Loucy (cell line): Measurements from ENCODE around the gene TPK1.
"Not testable (repeated sequence)": the region's sequence is repeated elsewhere in the genome, so short reads cannot be mapped to it uniquely, and the experiment has no call there.

Experiments used
- H2AFZ ChIP-seq: fragments of 200-600 bp; sonication (generic); 2 replicates; pipeline ENCODE4 v1.6.0; 2016; ENCODE audit warnings: antibody characterized with exemption, mild to moderate bottlenecking, low read length, moderate library complexity
- H3F3A ChIP-seq: fragments of 200-600 bp; 2 replicates; pipeline ENCODE4 v1.6.0; 2016; ENCODE audit warnings: antibody characterized with exemption, low read depth, mild to moderate bottlenecking
- H3K27me3 ChIP-seq: fragments of 200-600 bp; sonication (generic); 2 replicates; pipeline ENCODE4 v1.6.1; 2014; ENCODE audit warnings: low read length, mild to moderate bottlenecking; ENCODE audit not compliant: insufficient read depth, poor library complexity, severe bottlenecking
- H3K36me3 ChIP-seq: fragments of 200-600 bp; sonication (generic); 2 replicates; pipeline ENCODE4 v1.6.1; 2016; ENCODE audit warnings: low read length; ENCODE audit not compliant: insufficient read depth
- H3K4me1 ChIP-seq: fragments of 200-600 bp; sonication (generic); 2 replicates; pipeline ENCODE4 v1.5.1; 2014; ENCODE audit warnings: low read length, mild to moderate bottlenecking; ENCODE audit not compliant: insufficient read depth, poor library complexity, severe bottlenecking
- H3K4me2 ChIP-seq: fragments of 200-600 bp; sonication (generic); 2 replicates; pipeline ENCODE4 v1.6.0; 2014; ENCODE audit warnings: antibody characterized with exemption, low read length, low read depth, mild to moderate bottlenecking; ENCODE audit not compliant: poor library complexity, severe bottlenecking
- H3K4me3 ChIP-seq: fragments of 200-600 bp; sonication (generic); 2 replicates; pipeline ENCODE4 v1.5.1; 2014; ENCODE audit warnings: low read length, mild to moderate bottlenecking, mixed read lengths; ENCODE audit not compliant: poor library complexity, severe bottlenecking
- H3K79me2 ChIP-seq: fragments of 200-600 bp; sonication (generic); 2 replicates; pipeline ENCODE4 v1.6.1; 2014; ENCODE audit warnings: low read length; ENCODE audit not compliant: insufficient read depth
- H3K9ac ChIP-seq: fragments of 200-600 bp; sonication (generic); 2 replicates; pipeline ENCODE4 v1.6.0; 2014; ENCODE audit warnings: mild to moderate bottlenecking, low read depth, low read length, moderate library complexity; ENCODE audit not compliant: poor library complexity, severe bottlenecking
- H3K9me2 ChIP-seq: fragments of 200-600 bp; sonication (generic); replicated peaks from 2 replicates; pipeline ENCODE4 v1.6.1; 2016; ENCODE audit warnings: low read depth, low read length, mixed read lengths
- H3K9me3 ChIP-seq: fragments of 200-600 bp; sonication (generic); 2 replicates; pipeline ENCODE4 v1.6.1; 2014; ENCODE audit warnings: mild to moderate bottlenecking, antibody characterized with exemption, low read length, low read depth; ENCODE audit not compliant: insufficient read depth
- H4K20me1 ChIP-seq: fragments of 200-600 bp; sonication (generic); 2 replicates; pipeline ENCODE4 v1.6.0; 2014; ENCODE audit warnings: antibody characterized with exemption, low read length, mild to moderate bottlenecking; ENCODE audit not compliant: insufficient read depth, poor library complexity, severe bottlenecking
- EZH2phosphoT487 ChIP-seq: fragments of 200-600 bp; IDR thresholded peaks from 2 replicates; pipeline ENCODE4 v1.6.1; 2018; ENCODE audit warnings: antibody characterized with exemption, mild to moderate bottlenecking, moderate library complexity, borderline replicate concordance
- TF ChIP-seq, protein P1 (sequence below): fragments of 200-600 bp; sonication (generic); conservative IDR thresholded peaks from 2 replicates; pipeline ENCODE4 v1.5.1; 2014; ENCODE audit warnings: mild to moderate bottlenecking, antibody characterized with exemption, low read length

TPK1 gene

DNA sequence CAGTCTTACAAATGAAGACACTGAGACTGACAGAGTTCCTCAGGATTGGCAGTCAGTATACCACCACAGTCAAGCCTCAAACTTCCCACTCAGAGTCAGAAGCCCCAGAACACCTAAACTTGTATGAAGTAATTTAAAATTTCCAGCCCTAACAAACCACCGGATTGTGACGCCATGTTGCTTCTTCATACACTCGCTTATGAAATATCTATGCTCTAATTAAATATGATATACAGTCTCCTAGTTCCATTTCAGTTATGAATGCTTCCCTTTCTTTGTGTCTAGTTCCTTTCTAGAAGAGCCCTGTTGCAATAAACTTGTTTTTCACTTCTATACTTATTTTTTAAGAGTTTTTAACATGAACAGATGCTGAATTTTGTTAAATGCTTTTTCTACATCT lies 260.4 kb downstream of the TPK1 start:
- H3K79me2 ChIP-seq: no peaks in the 10 kb centered on the region
- H3K9me2 ChIP-seq: no peaks in the 10 kb centered on the region
- no peak overlapping the region for H2AFZ ChIP-seq
- H3K36me3 ChIP-seq: no peaks in the 10 kb centered on the region
- no peak overlapping the region for H3K4me3 ChIP-seq
- H3K27me3 ChIP-seq: no peaks in the 10 kb centered on the region
- no peaks in the 10 kb centered on the region for H4K20me1 ChIP-seq
- no peaks in the 10 kb centered on the region for H3K4me1 ChIP-seq
- TF ChIP-seq, protein P1, sequence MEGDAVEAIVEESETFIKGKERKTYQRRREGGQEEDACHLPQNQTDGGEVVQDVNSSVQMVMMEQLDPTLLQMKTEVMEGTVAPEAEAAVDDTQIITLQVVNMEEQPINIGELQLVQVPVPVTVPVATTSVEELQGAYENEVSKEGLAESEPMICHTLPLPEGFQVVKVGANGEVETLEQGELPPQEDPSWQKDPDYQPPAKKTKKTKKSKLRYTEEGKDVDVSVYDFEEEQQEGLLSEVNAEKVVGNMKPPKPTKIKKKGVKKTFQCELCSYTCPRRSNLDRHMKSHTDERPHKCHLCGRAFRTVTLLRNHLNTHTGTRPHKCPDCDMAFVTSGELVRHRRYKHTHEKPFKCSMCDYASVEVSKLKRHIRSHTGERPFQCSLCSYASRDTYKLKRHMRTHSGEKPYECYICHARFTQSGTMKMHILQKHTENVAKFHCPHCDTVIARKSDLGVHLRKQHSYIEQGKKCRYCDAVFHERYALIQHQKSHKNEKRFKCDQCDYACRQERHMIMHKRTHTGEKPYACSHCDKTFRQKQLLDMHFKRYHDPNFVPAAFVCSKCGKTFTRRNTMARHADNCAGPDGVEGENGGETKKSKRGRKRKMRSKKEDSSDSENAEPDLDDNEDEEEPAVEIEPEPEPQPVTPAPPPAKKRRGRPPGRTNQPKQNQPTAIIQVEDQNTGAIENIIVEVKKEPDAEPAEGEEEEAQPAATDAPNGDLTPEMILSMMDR: no peak
- no peak for TF ChIP-seq EZH2phosphoT487
- no peaks in the 10 kb centered on the region for H3K9me3 ChIP-seq
- H3F3A ChIP-seq: no peaks in the 10 kb centered on the region
- H3K4me2 ChIP-seq: no peak overlapping the region
- H3K9ac ChIP-seq: no peak overlapping the region

DNA sequence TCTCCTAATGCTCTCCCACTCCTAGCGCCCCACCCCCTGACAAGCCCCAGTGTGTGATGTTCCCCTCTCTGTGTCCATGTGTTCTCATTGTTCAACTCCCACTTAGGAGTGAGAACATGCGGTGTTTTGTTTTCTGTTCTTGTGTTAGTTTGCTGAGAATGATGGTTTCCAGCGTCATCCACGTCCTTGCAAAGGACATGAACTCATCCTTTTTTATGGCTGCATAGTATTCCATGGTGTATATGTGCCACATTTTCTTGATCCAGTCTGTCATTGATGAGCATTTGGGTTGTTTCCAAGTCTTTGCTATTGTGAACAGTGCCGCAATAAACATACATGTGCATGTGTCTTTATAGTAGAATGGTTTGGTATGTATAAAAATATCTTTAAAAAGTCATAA lies 261.1 kb downstream of the TPK1 start:
- H3K4me2 ChIP-seq, H3F3A ChIP-seq, H3K79me2 ChIP-seq, H3K4me1 ChIP-seq, H3K9me3 ChIP-seq, H3K27me3 ChIP-seq, H3K4me3 ChIP-seq, H3K36me3 ChIP-seq, H3K9me2 ChIP-seq, H2AFZ ChIP-seq, H4K20me1 ChIP-seq, H3K9ac ChIP-seq: not testable (repeated sequence)

DNA sequence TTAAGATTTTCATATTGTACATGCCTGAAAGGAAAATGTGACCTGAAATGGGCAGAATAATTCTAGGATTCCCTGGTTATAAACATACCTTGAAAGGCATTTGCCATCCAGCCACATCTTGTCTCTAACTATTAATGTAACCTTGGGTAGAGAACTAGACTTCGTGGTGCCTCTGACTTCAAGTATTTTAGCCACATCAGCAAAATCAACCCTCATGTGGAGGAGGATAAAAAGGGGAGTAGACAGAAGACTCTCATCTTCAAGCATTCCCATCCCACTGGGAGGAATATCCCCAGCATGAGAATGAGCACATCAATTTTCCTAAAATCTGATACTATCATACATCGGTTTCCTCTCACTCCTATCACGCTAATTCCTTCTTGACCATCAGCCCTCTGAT lies 267.6 kb downstream of the TPK1 start:
- no peak overlapping the region for H3K4me2 ChIP-seq
- no peaks in the 10 kb centered on the region for H3K79me2 ChIP-seq
- no peaks in the 10 kb centered on the region for H3K36me3 ChIP-seq
- no peaks in the 10 kb centered on the region for H3F3A ChIP-seq
- no peaks in the 10 kb centered on the region for H3K27me3 ChIP-seq
- H3K4me3 ChIP-seq: no peak overlapping the region
- no peak overlapping the region for H3K9ac ChIP-seq
- H3K4me1 ChIP-seq: no peaks in the 10 kb centered on the region
- H3K9me2 ChIP-seq: 0 out of 2 replicates have a peak, but pooled peaks cover 3% of the 10 kb centered on the region
- H2AFZ ChIP-seq: no peak overlapping the region
- H4K20me1 ChIP-seq: no peaks in the 10 kb centered on the region
- H3K9me3 ChIP-seq: no peaks in the 10 kb centered on the region
- TF ChIP-seq EZH2phosphoT487: no peak
- TF ChIP-seq, protein P1: no peak

DNA sequence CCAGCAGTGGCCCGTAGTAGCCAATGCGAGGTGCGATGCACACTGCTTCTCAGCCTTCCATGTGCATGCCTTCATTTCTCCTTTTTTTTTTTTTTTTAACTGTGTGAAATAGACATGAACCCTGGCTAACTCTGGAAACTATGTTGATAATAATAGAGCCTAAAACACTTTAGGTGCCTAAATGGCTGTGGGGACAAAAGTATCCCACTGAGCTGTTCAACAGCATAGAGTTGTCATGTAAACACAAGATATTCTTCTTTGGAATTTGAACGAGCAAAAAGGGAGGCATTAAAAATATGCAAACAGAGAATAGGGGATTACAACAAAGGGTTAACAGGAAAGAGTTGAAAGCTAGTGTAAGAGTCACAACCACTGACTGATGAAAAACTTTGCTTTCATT lies 270.3 kb downstream of the TPK1 start:
- Histone ChIP-seq H2AFZ (no peak overlapping the region), H3K9me2 (0 out of 2 replicates have a peak, but pooled peaks cover 3% of the 10 kb centered on the region), H3K4me3 (no peak overlapping the region), H3K79me2 (no peaks in the 10 kb centered on the region), H3K9ac (no peak overlapping the region), H3K9me3 (no peaks in the 10 kb centered on the region), H3F3A (no peaks in the 10 kb centered on the region), H3K36me3 (no peaks in the 10 kb centered on the region), H3K27me3 (no peaks in the 10 kb centered on the region), H4K20me1 (no peaks in the 10 kb centered on the region), H3K4me1 (no peaks in the 10 kb centered on the region), H3K4me2 (no peak overlapping the region)
- no peak for TF ChIP-seq EZH2phosphoT487
